Measurements from ENCODE around the gene NEUROD2. TPM values are rescaled to one million over a fixed set of nuclear protein-coding genes. Genes with fewer than 3 reads are reported as not detected.

NEUROD2 gene
- total and polyA plus RNA-seq, 2 of the 8 experiments (the other 6 are each of a cell fraction or from before 2014, with no cell fraction given): not detected

DNA sequence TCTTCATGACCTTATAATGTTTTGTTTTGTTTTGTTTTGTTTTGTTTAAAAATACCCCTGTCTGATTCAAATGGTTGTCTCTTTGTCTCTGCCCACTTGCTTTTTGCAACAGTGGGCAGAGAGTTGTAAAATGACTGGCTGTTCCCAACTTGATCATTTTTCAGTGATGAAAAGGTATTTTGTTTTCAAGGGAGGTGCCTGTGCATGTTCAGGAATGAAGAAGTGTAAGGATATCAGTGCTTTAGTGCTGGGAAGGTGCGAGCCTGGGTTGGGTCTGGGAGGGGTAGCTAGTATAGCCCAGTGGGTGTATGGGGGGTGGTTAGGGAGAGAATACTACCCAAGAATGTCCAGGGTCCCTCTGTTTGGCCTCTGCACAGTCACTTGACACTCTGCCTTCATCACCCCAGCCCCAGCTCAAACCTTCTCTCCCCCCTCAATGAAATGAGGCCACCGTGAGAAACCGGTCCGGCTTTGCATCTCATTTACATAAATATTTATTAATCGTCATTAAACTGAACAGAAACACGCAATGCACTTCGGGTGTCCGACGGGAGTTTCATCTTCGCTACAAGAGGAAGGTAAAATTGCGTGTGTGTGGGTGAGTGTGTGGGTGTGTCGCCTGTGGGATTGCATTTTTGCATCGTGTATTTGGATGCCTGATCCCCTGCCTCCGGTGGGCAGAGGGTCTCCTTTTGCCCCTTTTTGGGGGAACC, 4.3 kb downstream of the NEUROD2 start (continued):
- TF ChIP-seq SIN3A (conservative IDR thresholded peaks at IDR 0.05 in 1 of 2, IDR thresholded peaks at IDR 0.05 in 1 of 2; ENCODE audit: low read depth in 1 of 2, low read length in 2 of 2) (no peak), TAF7 (optimal IDR thresholded peaks at IDR 0.05; ENCODE audit: borderline replicate concordance, low read depth, low read length) (no peak), SUZ12 (IDR thresholded peaks at IDR 0.05; ENCODE audit: low read length) (peak; percentile 9; the same call in 1 of the 2 replicates), BACH1 (IDR thresholded peaks at IDR 0.05; ENCODE audit: low read length) (no peak), NANOG (IDR thresholded peaks at IDR 0.05; ENCODE audit: insufficient read depth, low read depth, low read length, poor library complexity, severe bottlenecking) (no peak), POLR2AphosphoS5 (IDR thresholded peaks at IDR 0.05; ENCODE audit: low read depth, low read length) (no peak), CEBPB (IDR thresholded peaks at IDR 0.05; ENCODE audit: low read depth, low read length) (no peak), CREB1 (IDR thresholded peaks at IDR 0.05) (no peak), CBX8 (IDR thresholded peaks at IDR 0.05; ENCODE audit: borderline replicate concordance, low read depth, low read length) (peak; percentile 59; the same call in 1 of the 2 replicates), GABPA (IDR thresholded peaks at IDR 0.05; ENCODE audit: borderline replicate concordance, insufficient read depth, low read length) (no peak), EZH2 (IDR thresholded peaks at IDR 0.05; ENCODE audit: low read depth, low read length, severe bottlenecking) (peak; percentile 71), RBBP5 (IDR thresholded peaks at IDR 0.05; ENCODE audit: borderline replicate concordance, low read depth, low read length) (no peak), SP1 (IDR thresholded peaks at IDR 0.05; ENCODE audit: low read depth, low read length) (no peak), POU5F1 (IDR thresholded peaks at IDR 0.05; ENCODE audit: low read depth, low read length) (no peak)
- TF ChIP-seq, protein P1, sequence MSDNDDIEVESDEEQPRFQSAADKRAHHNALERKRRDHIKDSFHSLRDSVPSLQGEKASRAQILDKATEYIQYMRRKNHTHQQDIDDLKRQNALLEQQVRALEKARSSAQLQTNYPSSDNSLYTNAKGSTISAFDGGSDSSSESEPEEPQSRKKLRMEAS (IDR thresholded peaks at IDR 0.05): no peak
- TF ChIP-seq, protein P2, sequence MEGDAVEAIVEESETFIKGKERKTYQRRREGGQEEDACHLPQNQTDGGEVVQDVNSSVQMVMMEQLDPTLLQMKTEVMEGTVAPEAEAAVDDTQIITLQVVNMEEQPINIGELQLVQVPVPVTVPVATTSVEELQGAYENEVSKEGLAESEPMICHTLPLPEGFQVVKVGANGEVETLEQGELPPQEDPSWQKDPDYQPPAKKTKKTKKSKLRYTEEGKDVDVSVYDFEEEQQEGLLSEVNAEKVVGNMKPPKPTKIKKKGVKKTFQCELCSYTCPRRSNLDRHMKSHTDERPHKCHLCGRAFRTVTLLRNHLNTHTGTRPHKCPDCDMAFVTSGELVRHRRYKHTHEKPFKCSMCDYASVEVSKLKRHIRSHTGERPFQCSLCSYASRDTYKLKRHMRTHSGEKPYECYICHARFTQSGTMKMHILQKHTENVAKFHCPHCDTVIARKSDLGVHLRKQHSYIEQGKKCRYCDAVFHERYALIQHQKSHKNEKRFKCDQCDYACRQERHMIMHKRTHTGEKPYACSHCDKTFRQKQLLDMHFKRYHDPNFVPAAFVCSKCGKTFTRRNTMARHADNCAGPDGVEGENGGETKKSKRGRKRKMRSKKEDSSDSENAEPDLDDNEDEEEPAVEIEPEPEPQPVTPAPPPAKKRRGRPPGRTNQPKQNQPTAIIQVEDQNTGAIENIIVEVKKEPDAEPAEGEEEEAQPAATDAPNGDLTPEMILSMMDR (IDR thresholded peaks at IDR 0.05; ENCODE audit: control extremely low read depth in 1 of 3, insufficient read depth in 1 of 3, low read depth in 1 of 3, low read length in 3 of 3): no peak
